ENCODE measurements around the gene TFAP2A. TPM values are rescaled to one million over a fixed set of nuclear protein-coding genes. Genes with fewer than 3 reads are reported as not detected.

TFAP2A gene
- total and polyA plus RNA-seq, 10 of the 15 experiments (the other 5 are each of a cell fraction or from before 2014, with no cell fraction given), result 0.05 to 0.46 (median 0.17) TPM; not detected in 4

- DNase-seq (ENCODE audit: low read depth, low spot score) (no peak), ATAC-seq (no peak), FAIRE-seq (no peak)
- Histone ChIP-seq H3K27me3 (replicated peaks in 1 of 2; ENCODE audit: control insufficient read depth in 2 of 2, insufficient read depth in 2 of 2, low read length in 1 of 2) (peaks cover 4 to 32% of the 10 kb centered on the region in 2 experiments), H3K4me1 (ENCODE audit: control insufficient read depth, insufficient read depth, low read length) (no peaks in the 10 kb centered on the region), H3K9ac (ENCODE audit: control insufficient read depth, insufficient read depth, low read length) (no peak overlapping the region), H3K36me3 (ENCODE audit: control insufficient read depth in 2 of 2, insufficient read depth in 2 of 2, low read length in 1 of 2) (no peaks in the 10 kb centered on the region), H2AFZ (ENCODE audit: control insufficient read depth, low read depth, low read length) (no peak overlapping the region), H3K79me2 (ENCODE audit: control insufficient read depth, insufficient read depth, low read length) (no peaks in the 10 kb centered on the region), H3K27ac (ENCODE audit: control insufficient read depth, insufficient read depth) (no peak overlapping the region), H3K4me3 (no peak overlapping the region), H3K9me3 (replicated peaks; ENCODE audit: control insufficient read depth, insufficient read depth, low read length) (no peaks in the 10 kb centered on the region; the same call in 1 of the 3 replicates), H3K4me2 (ENCODE audit: control insufficient read depth, insufficient read depth) (no peak overlapping the region), H4K20me1 (ENCODE audit: control insufficient read depth, insufficient read depth) (no peaks in the 10 kb centered on the region)
- CTCF ChIA-PET, result interaction anchor here (0.8 kb wide), 1 partner anchor 10 kb away, joined by 3 read pairs; no protein-coding TSS in a partner anchor
- RAD21 ChIA-PET (ENCODE audit: unreplicated experiment), result no interaction called here
- SMC1A ChIA-PET (ENCODE audit: uncharacterized antibody, unreplicated experiment), result no interaction called here
- in situ Hi-C loops (cut with MboI), result no loop called here
- BruUV-seq (replicated peaks), result no TSS peak
- intact Hi-C loops (cut with micrococcal nuclease; ENCODE audit: unreplicated experiment), result no loop called here
- TF ChIP-seq NFYB (IDR thresholded peaks at IDR 0.05; ENCODE audit: insufficient read depth, low read depth, low read length) (no peak), CBX3 (IDR thresholded peaks at IDR 0.05; ENCODE audit: borderline replicate concordance, low read depth) (no peak), RELA (IDR thresholded peaks at IDR 0.05; ENCODE audit: borderline replicate concordance, partially characterized antibody) (no peak), NR2C2 (IDR thresholded peaks at IDR 0.05; ENCODE audit: borderline replicate concordance, control insufficient read depth, insufficient read length, low read depth) (no peak), EGR1 (IDR thresholded peaks at IDR 0.05; ENCODE audit: borderline replicate concordance in 1 of 2, low read depth in 2 of 2, low read length in 2 of 2) (no peak), E4F1 (IDR thresholded peaks at IDR 0.05; ENCODE audit: borderline replicate concordance, partially characterized antibody) (no peak), SRF (IDR thresholded peaks at IDR 0.05; ENCODE audit: low read depth in 2 of 2, low read length in 2 of 2) (no peak), HCFC1 (IDR thresholded peaks at IDR 0.05; ENCODE audit: low read length) (no peak), FOXK2 (IDR thresholded peaks at IDR 0.05) (no peak), RBBP5 (conservative IDR thresholded peaks at IDR 0.05) (no peak), CREM (IDR thresholded peaks at IDR 0.05; ENCODE audit: low read depth) (no peak), NR2C1 (IDR thresholded peaks at IDR 0.05) (no peak), BHLHE40 (IDR thresholded peaks at IDR 0.05; ENCODE audit: borderline replicate concordance in 1 of 2, low read depth in 2 of 2, low read length in 1 of 2) (no peak), KAT2A (conservative IDR thresholded peaks at IDR 0.05; ENCODE audit: control insufficient read depth, low read depth, low read length) (no peak), SIN3A (IDR thresholded peaks at IDR 0.05; ENCODE audit: low read depth, low read length) (no peak)
- TF ChIP-seq, protein P1, sequence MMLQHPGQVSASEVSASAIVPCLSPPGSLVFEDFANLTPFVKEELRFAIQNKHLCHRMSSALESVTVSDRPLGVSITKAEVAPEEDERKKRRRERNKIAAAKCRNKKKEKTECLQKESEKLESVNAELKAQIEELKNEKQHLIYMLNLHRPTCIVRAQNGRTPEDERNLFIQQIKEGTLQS (IDR thresholded peaks at IDR 0.05; ENCODE audit: borderline replicate concordance, extremely low read depth, low read depth, low read length), result no peak
- TF ChIP-seq, protein P2, sequence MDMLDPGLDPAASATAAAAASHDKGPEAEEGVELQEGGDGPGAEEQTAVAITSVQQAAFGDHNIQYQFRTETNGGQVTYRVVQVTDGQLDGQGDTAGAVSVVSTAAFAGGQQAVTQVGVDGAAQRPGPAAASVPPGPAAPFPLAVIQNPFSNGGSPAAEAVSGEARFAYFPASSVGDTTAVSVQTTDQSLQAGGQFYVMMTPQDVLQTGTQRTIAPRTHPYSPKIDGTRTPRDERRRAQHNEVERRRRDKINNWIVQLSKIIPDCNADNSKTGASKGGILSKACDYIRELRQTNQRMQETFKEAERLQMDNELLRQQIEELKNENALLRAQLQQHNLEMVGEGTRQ (IDR thresholded peaks at IDR 0.05; ENCODE audit: borderline replicate concordance, low read depth, low read length), result no peak
- WGBS (ENCODE audit: insufficient coverage, insufficient replicate concordance, low lambda C conversion rate, missing lambda C conversion rate), result 27% methylated on average over 9 of the region's 10 CpGs
- POLR2A ChIA-PET, result no interaction called here
Observed at GRCh38 chr6:10391799-10392198, 23.1 kb downstream of the TFAP2A start.
